HL-60 (cell line): ENCODE data around the gene ZMIZ1.
A peak's percentile ranks its signal among the peaks of the same experiment; 100 is the strongest.

ENCODE experiments used
- DNase-seq, 2 experiments: peaks; one replicate each; pipeline ENCODE4 v3.0.0-alpha.2; 2010 to 2020; ENCODE audit warnings: low read depth in 1 of 2, low spot score in 1 of 2
- H3K27ac ChIP-seq: fragments of 250-450 bp; sonication (Bioruptor Pico); replicated peaks from 2 replicates; pipeline ENCODE4 v1.5.1; 2020; ENCODE audit warnings: mild to moderate bottlenecking, moderate library complexity
- H3K27me3 ChIP-seq: fragments of 250-450 bp; sonication (Bioruptor Pico); 2 replicates; pipeline ENCODE4 v1.5.1; 2021; ENCODE audit warnings: mild to moderate bottlenecking, moderate library complexity; ENCODE audit not compliant: insufficient read depth, poor library complexity, severe bottlenecking
- H3K4me3 ChIP-seq: replicated peaks from 2 replicates; pipeline ENCODE4 v1.5.1; 2011; ENCODE audit warnings: mild to moderate bottlenecking, control low read depth, low read length; ENCODE audit not compliant: insufficient read depth
- GABPA ChIP-seq: IDR thresholded peaks from 2 replicates; pipeline ENCODE4 v1.6.1; 2012; ENCODE audit warnings: low read depth
- POLR2AphosphoS5 ChIP-seq: IDR thresholded peaks from 2 replicates; pipeline ENCODE4 v1.6.1; 2012; ENCODE audit warnings: low read depth
- SPI1 ChIP-seq: IDR thresholded peaks from 2 replicates; pipeline ENCODE4 v1.6.1; 2012; ENCODE audit warnings: low read depth, mild to moderate bottlenecking, borderline replicate concordance
- TF ChIP-seq, protein P1 (sequence below): IDR thresholded peaks from one replicate; pipeline ENCODE4 v1.5.1; 2011; ENCODE audit warnings: low read length, control low read depth, inconsistent platforms; ENCODE audit not compliant: insufficient read depth
- TF ChIP-seq, protein P2 (sequence below): IDR thresholded peaks from 2 replicates; pipeline ENCODE4 v1.6.1; 2012; ENCODE audit warnings: low read depth; ENCODE audit not compliant: insufficient replicate concordance

ZMIZ1 gene

DNA sequence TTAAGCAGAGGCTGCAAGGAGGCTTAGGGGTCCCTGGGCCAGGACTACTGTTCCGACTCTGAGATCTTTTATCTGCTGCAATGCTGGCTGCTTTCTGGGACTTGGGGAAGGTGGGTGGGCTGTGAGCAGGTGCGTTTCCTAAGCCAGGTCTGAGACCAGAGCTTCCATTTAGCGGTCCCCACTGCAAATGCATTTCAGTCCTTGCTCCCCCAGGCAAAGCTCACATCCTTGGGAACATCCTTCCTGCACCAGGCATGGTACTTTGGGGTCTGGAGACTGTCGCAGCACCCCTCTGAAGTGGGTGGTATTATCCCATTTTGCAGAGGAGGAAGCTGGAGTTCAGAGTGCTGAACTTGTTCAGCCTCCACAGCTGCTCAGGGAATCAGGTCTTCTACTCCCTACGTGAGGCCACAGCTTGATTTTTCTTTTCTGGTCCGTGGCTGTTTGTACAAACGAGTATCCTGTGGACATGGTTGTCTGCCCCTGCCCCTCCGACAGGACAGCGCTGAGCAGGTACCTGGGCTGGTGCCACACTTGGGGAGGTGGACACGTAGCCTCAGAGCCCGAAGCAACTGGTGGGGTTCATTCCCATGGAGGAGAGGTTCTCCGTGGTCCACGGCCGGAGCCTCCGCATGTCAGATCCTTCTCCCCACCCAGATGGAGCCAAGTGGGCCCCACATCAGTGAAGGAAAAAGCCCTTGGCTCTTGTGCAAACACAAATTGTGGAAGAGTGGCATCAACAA lies 20.0 kb downstream of the ZMIZ1 start:
- Histone ChIP-seq H3K27me3 (no peaks in the 10 kb centered on the region), H3K27ac (peak overlapping the region; percentile 42), H3K4me3 (no peak overlapping the region)
- no peak for DNase-seq
- TF ChIP-seq POLR2AphosphoS5 (no peak), SPI1 (no peak), GABPA (no peak)
- TF ChIP-seq, protein P1, sequence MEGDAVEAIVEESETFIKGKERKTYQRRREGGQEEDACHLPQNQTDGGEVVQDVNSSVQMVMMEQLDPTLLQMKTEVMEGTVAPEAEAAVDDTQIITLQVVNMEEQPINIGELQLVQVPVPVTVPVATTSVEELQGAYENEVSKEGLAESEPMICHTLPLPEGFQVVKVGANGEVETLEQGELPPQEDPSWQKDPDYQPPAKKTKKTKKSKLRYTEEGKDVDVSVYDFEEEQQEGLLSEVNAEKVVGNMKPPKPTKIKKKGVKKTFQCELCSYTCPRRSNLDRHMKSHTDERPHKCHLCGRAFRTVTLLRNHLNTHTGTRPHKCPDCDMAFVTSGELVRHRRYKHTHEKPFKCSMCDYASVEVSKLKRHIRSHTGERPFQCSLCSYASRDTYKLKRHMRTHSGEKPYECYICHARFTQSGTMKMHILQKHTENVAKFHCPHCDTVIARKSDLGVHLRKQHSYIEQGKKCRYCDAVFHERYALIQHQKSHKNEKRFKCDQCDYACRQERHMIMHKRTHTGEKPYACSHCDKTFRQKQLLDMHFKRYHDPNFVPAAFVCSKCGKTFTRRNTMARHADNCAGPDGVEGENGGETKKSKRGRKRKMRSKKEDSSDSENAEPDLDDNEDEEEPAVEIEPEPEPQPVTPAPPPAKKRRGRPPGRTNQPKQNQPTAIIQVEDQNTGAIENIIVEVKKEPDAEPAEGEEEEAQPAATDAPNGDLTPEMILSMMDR = no peak
- TF ChIP-seq, protein P2, sequence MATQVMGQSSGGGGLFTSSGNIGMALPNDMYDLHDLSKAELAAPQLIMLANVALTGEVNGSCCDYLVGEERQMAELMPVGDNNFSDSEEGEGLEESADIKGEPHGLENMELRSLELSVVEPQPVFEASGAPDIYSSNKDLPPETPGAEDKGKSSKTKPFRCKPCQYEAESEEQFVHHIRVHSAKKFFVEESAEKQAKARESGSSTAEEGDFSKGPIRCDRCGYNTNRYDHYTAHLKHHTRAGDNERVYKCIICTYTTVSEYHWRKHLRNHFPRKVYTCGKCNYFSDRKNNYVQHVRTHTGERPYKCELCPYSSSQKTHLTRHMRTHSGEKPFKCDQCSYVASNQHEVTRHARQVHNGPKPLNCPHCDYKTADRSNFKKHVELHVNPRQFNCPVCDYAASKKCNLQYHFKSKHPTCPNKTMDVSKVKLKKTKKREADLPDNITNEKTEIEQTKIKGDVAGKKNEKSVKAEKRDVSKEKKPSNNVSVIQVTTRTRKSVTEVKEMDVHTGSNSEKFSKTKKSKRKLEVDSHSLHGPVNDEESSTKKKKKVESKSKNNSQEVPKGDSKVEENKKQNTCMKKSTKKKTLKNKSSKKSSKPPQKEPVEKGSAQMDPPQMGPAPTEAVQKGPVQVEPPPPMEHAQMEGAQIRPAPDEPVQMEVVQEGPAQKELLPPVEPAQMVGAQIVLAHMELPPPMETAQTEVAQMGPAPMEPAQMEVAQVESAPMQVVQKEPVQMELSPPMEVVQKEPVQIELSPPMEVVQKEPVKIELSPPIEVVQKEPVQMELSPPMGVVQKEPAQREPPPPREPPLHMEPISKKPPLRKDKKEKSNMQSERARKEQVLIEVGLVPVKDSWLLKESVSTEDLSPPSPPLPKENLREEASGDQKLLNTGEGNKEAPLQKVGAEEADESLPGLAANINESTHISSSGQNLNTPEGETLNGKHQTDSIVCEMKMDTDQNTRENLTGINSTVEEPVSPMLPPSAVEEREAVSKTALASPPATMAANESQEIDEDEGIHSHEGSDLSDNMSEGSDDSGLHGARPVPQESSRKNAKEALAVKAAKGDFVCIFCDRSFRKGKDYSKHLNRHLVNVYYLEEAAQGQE = no peak

DNA sequence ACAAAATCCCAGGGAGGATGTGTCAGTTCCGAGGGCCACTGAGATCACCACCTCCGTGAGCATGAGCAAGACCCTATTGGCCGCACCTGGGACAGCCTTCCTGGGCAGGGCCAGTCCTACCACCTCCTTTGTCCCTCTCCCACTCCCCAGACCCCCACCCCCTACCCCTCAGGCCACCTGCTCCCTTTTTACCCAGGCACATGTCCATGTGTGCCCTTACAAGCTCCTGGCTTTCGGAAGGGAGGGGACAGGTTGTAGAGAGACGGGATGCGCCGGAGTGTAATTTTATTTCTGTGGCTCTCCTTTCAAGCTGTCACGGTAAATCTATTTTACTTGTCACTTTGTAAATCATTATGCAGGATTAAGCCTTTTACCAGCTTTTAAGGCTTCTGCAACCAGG lies 20.9 kb downstream of the ZMIZ1 start:
- Histone ChIP-seq H3K27ac (no peak overlapping the region), H3K4me3 (no peak overlapping the region)

DNA sequence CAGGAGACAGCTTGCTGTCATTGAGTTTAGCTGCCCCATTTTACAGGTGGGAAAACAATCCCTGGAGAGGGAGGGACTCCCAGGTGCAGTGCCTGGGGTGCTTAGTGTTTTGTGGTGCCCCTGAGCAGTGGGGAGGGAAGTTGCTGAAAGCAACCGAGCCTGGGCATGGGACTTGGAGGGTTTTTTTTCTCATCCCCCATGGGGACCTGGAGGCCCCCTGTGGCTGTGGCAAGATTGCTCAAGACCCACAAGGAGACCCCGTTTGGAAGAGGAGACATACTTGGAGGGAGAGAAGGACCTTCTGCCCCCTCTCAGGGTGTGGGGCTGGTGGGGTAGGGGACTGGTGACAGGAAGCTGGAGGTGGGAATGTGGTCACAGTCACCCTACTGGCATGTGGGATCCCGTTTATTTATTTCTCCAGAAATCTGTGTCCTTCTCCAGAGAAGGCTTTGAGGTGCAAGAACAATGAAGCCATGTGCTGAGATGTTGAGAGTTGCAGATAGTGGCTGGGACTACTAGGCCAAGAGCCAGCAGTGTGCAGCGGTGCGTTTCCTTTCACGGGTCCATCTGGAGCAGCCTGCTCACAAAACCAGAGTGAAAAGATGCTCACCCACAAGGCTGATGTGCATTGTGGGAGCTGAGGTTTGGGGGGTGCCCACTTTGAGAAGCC lies 21.5 kb downstream of the ZMIZ1 start:
- Histone ChIP-seq H3K4me3 (no peak overlapping the region), H3K27ac (peak overlapping the region; percentile 33), H3K27me3 (no peaks in the 10 kb centered on the region)
- DNase-seq = no peak
- no peak for TF ChIP-seq POLR2AphosphoS5
- no peak for TF ChIP-seq GABPA
- TF ChIP-seq, protein P1 = no peak
- TF ChIP-seq, protein P2 = no peak
- no peak for TF ChIP-seq SPI1

More for the DNA sequence above, 20.9 kb downstream of the ZMIZ1 start:
- no peak for DNase-seq
- TF ChIP-seq, protein P2 = no peak
- H3K27me3 ChIP-seq = no peaks in the 10 kb centered on the region
